Activated CD4-positive, alpha-beta T cell treated with anti-CD3 and anti-CD28 coated beads, Interleukin-2, amount 10 ng/mL, durations not matched to agents 7 days and 5 days (primary cell): Measurements from ENCODE around the gene SNCB. TPM values are rescaled to one million over a fixed set of nuclear protein-coding genes. Genes with fewer than 3 reads are reported as not detected.

ENCODE experiments used
- CTCF ChIA-PET: fragments of 350-600 bp; sonication (Branson Sonifier 250); formaldehyde crosslinking; loops from one replicate; lab custom pipeline; 2021; ENCODE audit warnings: antibody characterized with exemption; lab: Charles Lee
- POLR2A ChIA-PET: fragments of 350-600 bp; sonication (Branson Sonifier 250); formaldehyde crosslinking; loops from one replicate; lab custom pipeline; 2021; ENCODE audit warnings: antibody characterized with exemption; lab: Charles Lee
- DNase-seq: peaks from one replicate; pipeline ENCODE4 v3.0.0-alpha.2; 2020
- H3K27ac Mint-ChIP-seq: one replicate; pipeline ENCODE4 v1.8.0; 2021; ENCODE audit warnings: mild to moderate bottlenecking, moderate library complexity, mixed read lengths
- H3K27me3 Mint-ChIP-seq: one replicate; pipeline ENCODE4 v1.8.0; 2021; ENCODE audit warnings: mixed read lengths
- H3K36me3 Mint-ChIP-seq: one replicate; pipeline ENCODE4 v1.8.0; 2021; ENCODE audit warnings: low read depth, mixed read lengths
- H3K4me1 Mint-ChIP-seq: one replicate; pipeline ENCODE4 v1.8.0; 2021; ENCODE audit warnings: mixed read lengths
- H3K4me3 Mint-ChIP-seq: one replicate; pipeline ENCODE4 v1.8.0; 2021; ENCODE audit warnings: mild to moderate bottlenecking, moderate library complexity, mixed read lengths
- H3K9me3 Mint-ChIP-seq: one replicate; pipeline ENCODE4 v1.8.0; 2021; ENCODE audit warnings: mixed read lengths
- total RNA-seq, 2 experiments: library from RNA; stranded (reverse); gene quantifications; one replicate each; pipeline ENCODE4 v1.2.3, GENCODE V29; 2021

SNCB gene
- total RNA-seq, 2 experiments from 2014 or later: not detected

DNA sequence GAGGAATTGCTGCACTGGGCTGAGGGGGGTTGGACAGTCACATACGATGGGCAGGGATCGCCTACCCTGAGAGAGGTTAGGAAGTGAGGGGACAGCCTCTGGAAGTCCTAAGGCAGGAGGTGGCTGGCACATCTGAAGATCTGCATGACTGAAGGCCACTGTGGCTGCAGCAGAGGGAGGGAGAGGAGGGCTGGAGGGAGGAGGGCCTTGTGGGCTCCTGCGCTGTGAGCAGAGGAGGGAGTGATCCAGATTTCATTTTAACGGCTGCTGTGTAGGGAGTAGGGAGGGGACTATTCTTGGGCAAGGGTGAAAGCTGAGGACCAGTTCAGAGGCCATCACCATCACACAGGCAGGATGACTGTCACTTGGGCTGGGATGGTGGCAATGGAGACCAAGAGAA is 7.2 kb upstream of the SNCB start:
- H3K36me3 Mint-ChIP-seq: no peaks in the 10 kb centered on the region
- H3K27me3 Mint-ChIP-seq: peaks cover 31% of the 10 kb centered on the region
- H3K27ac Mint-ChIP-seq: no peak overlapping the region
- ChIA-PET POLR2A (no interaction called here), CTCF (interaction anchor here (1.6 kb wide), 1 partner anchor 9 kb away, joined by 3 read pairs; the partner anchor contains the start of gene TSPAN17)
- no peak for DNase-seq
- H3K4me3 Mint-ChIP-seq: no peak overlapping the region
- no peaks in the 10 kb centered on the region for H3K9me3 Mint-ChIP-seq
- peaks cover 3% of the 10 kb centered on the region for H3K4me1 Mint-ChIP-seq

DNA sequence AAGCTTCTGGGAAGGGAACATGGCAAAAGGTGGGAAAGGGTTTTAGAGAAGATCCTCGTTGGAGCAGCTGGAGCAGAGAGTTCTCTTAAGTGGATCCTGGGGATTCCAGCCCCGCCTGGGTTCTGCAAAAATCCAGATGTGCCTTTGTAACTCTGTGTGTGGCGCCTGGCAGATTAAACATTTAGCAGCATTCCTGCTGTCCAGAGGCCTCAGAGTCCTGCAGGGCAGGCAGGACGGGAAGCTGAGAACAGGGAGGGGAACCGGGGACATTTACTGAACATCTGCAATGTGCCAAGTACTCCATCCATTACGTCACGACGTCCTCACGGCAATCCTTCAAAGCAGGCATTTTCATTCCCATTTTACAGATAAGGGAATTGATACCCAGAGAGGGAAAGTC is 6.1 kb upstream of the SNCB start:
- ChIA-PET POLR2A (no interaction called here), CTCF (interaction anchor here (1.2 to 1.3 kb wide), 2 partner anchors 13 to 16 kb away, joined by 3 read pairs; no protein-coding TSS in a partner anchor)
- no peaks in the 10 kb centered on the region for H3K9me3 Mint-ChIP-seq
- peaks cover 41% of the 10 kb centered on the region for H3K27me3 Mint-ChIP-seq
- H3K36me3 Mint-ChIP-seq: no peaks in the 10 kb centered on the region
- no peak overlapping the region for H3K4me3 Mint-ChIP-seq
- peaks cover 3% of the 10 kb centered on the region for H3K4me1 Mint-ChIP-seq
- no peak for DNase-seq
- H3K27ac Mint-ChIP-seq: no peak overlapping the region

DNA sequence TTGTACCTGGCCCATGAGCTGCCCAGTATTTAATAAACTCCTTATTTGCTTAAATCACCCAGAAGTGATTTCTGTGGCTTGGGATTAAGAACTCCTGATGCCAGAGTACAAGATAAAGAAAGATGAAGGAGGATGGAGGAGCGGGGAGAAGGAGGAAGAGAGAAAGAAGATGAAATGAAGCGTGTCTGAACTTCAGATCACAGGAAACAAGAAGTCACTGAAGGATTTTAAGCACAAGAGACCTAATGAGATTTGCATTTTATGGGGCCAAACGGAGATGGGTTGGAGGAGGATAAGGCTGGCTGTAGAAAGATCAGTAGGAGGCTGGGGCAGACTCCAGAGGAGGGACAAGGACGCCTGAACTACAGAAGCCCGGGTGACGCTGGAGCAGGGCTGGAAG is 3.3 kb upstream of the SNCB start:
- DNase-seq: no peak
- Mint-ChIP-seq H3K4me3 (no peak overlapping the region), H3K9me3 (no peaks in the 10 kb centered on the region), H3K4me1 (peaks cover 8% of the 10 kb centered on the region), H3K36me3 (no peaks in the 10 kb centered on the region), H3K27me3 (peaks cover 64% of the 10 kb centered on the region), H3K27ac (no peak overlapping the region)
- ChIA-PET CTCF (no interaction called here), POLR2A (no interaction called here)

GRCh38 chr5:176632745-176633144 is 2.4 kb upstream of the SNCB start:
- Mint-ChIP-seq H3K9me3 (no peaks in the 10 kb centered on the region), H3K27ac (no peak overlapping the region), H3K36me3 (no peaks in the 10 kb centered on the region), H3K4me3 (no peak overlapping the region), H3K4me1 (peaks cover 10% of the 10 kb centered on the region), H3K27me3 (peaks cover 69% of the 10 kb centered on the region)
- no peak for DNase-seq
- POLR2A ChIA-PET: no interaction called here
- CTCF ChIA-PET: no interaction called here

DNA sequence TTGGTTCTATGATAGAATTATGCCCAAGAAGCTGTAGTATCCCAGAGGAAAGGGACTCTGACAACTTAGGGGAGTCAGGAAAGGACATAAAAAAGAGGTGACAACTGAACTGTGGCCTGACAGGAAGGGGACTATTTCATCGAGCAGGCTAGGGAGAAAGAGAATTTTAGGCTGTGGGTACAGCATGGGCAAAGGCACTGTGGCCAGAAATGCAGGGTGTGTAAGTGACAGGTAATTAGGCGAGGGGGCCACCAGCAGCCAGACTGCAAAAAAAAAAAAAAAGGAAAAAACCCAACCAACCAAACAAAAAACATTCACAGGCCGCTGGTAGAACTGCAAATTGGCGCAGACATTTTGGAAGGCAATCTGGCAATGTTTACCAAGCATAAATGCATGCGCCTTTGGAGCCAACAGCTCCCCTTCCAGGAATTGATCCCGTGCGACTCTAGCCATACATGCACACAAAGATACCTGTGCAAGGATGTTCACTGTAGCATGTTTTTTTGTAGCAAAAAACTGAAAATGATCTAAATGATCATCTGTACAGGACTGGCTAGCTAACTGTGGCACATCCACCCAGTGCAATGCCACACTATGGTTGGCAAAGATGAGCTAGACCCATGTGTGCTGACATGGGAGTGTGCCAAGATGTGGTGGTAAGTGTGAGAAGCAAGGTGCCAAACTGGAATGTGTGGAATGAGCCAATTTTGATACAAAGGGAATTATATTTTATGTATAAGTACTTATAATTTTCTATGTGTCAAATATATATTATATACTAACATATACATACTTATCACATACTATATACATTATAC is 1.3 kb upstream of the SNCB start:
- H3K36me3 Mint-ChIP-seq: no peaks in the 10 kb centered on the region
- POLR2A ChIA-PET: no interaction called here
- peaks cover 77% of the 10 kb centered on the region for H3K27me3 Mint-ChIP-seq
- DNase-seq: no peak
- H3K9me3 Mint-ChIP-seq: no peaks in the 10 kb centered on the region
- no peak overlapping the region for H3K4me3 Mint-ChIP-seq
- no peak overlapping the region for H3K27ac Mint-ChIP-seq
- H3K4me1 Mint-ChIP-seq: peaks cover 10% of the 10 kb centered on the region
- CTCF ChIA-PET: interaction anchor here (1.5 kb wide), 1 partner anchor 8 kb away, joined by 6 read pairs; no protein-coding TSS in a partner anchor

DNA sequence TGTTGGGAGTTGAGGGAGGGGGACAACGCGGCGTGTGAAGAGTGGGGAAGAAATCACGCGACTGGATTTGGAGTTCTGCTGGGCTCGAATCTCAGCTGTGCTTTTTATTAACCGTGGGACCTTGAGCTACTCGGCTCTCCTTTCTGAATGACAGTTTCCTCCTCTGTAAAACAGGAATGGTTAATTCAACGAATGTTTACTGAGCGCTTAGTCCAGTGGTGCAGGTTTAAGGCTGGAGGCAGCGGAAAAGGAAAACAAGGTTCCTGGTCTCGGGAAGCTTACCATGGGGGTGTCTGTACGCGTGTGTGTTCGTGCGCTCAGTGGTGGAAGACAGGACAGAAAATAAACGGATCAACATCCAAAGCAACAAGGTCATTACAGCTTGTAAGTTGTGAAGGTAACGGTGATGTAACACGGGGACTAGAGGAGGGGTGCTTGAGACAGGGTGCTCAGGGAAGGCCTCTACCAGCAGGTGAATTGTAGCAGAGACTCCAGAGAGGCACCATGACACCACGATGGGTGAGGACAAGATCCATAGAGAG is 418 bp upstream of the SNCB start:
- H3K4me3 Mint-ChIP-seq: peak overlapping the region; percentile 4
- no peaks in the 10 kb centered on the region for H3K36me3 Mint-ChIP-seq
- DNase-seq: no peak
- peaks cover 82% of the 10 kb centered on the region for H3K27me3 Mint-ChIP-seq
- no peak overlapping the region for H3K27ac Mint-ChIP-seq
- peaks cover 10% of the 10 kb centered on the region for H3K4me1 Mint-ChIP-seq
- ChIA-PET CTCF (interaction anchor here (0.8 to 1.6 kb wide), 6 partner anchors 9 to 53 kb away, joined by 3 to 6 read pairs (median 4); no protein-coding TSS in a partner anchor), POLR2A (no interaction called here)
- no peaks in the 10 kb centered on the region for H3K9me3 Mint-ChIP-seq

DNA sequence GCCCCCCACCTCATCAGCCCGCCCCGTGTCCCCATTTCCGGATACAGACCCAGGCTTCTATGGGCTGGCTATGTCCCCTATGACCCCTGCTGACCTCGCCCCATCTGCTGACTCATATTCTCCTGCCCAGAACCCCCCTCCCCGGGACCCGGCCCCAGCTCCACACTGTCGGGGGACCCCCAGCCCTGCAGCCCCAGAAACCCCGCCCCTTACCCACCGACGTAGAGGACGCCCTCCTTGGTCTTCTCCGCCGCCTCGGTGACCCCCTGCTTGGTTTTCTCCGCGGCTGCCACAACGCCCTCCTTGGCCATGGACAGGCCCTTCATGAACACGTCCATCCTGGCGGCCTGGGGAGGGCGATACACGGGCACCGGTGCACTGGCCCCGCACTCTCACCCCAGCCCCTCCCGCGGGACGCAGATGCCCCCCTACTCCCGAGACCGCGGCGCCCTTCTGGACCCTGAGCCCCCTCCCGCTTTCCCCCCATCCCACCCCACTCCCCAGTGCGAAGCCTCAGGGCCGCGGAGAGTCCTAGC is 949 bp downstream of the SNCB start:
- H3K4me3 Mint-ChIP-seq: no peak overlapping the region
- no peaks in the 10 kb centered on the region for H3K36me3 Mint-ChIP-seq
- H3K4me1 Mint-ChIP-seq: peaks cover 10% of the 10 kb centered on the region
- H3K27me3 Mint-ChIP-seq: peaks cover 76% of the 10 kb centered on the region
- ChIA-PET POLR2A (no interaction called here), CTCF (interaction anchor here (1.2 to 1.6 kb wide), 2 partner anchors 15 to 29 kb away, joined by 3 to 4 read pairs; no protein-coding TSS in a partner anchor)
- no peak for DNase-seq
- no peak overlapping the region for H3K27ac Mint-ChIP-seq
- H3K9me3 Mint-ChIP-seq: no peaks in the 10 kb centered on the region

GRCh38 chr5:176628406-176629228 is 1.7 kb downstream of the SNCB start:
- CTCF ChIA-PET: interaction anchor here (0.6 to 1.2 kb wide), 2 partner anchors 15 to 21 kb away, joined by 3 to 6 read pairs; no protein-coding TSS in a partner anchor
- POLR2A ChIA-PET: no interaction called here
- H3K27me3 Mint-ChIP-seq: peaks cover 74% of the 10 kb centered on the region

DNA sequence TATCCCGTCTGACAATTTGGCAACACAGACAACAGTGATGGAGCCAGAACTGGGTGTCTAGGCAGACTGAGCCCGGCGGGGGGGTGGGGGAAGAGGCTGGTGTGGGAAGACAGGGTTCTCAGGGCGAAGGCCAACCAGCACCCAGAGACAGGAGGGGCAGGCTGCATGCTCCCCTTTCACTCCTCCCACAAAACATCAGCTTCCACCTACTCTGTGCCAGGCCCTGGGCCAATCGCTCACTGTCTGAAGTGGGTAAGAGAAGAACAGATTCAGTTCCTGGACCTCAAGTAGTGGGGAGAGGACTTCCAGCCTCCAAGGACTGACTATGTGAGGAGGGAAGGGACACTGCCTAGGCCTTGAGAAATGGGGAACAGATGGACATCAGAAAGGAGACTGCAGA is 2.8 kb downstream of the SNCB start:
- CTCF ChIA-PET: no interaction called here
- no peaks in the 10 kb centered on the region for H3K36me3 Mint-ChIP-seq
- peaks cover 69% of the 10 kb centered on the region for H3K27me3 Mint-ChIP-seq
- POLR2A ChIA-PET: no interaction called here
- DNase-seq: no peak
- H3K4me1 Mint-ChIP-seq: peaks cover 8% of the 10 kb centered on the region
- no peaks in the 10 kb centered on the region for H3K9me3 Mint-ChIP-seq
- H3K27ac Mint-ChIP-seq: no peak overlapping the region
- H3K4me3 Mint-ChIP-seq: no peak overlapping the region

More at GRCh38 chr5:176628406-176629228, 1.7 kb downstream of the SNCB start:
- H3K9me3 Mint-ChIP-seq: no peaks in the 10 kb centered on the region
- DNase-seq: no peak
- peaks cover 8% of the 10 kb centered on the region for H3K4me1 Mint-ChIP-seq
- H3K4me3 Mint-ChIP-seq: no peak overlapping the region
- H3K36me3 Mint-ChIP-seq: no peaks in the 10 kb centered on the region
- no peak overlapping the region for H3K27ac Mint-ChIP-seq

DNA sequence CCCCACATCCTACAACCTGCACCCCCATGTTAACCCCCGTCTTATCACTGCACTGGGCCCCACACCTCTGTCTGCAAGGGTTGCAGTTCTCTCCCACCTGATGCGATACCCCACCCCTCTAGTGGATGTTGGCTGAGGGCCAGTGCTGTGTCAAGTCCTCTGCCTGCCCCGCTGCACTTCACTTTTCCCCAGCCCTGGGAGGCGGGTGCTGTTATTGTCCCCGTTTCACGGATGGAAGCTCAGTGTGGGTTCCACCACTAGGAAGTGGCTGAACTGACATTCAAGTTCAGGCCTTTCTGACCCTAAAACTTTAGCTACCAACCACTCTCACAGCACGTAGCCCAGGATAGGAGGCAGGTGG is 3.5 kb downstream of the SNCB start:
- DNase-seq: no peak
- Mint-ChIP-seq H3K4me3 (no peak overlapping the region), H3K4me1 (peaks cover 8% of the 10 kb centered on the region), H3K27me3 (peaks cover 69% of the 10 kb centered on the region), H3K27ac (no peak overlapping the region), H3K9me3 (no peaks in the 10 kb centered on the region), H3K36me3 (no peaks in the 10 kb centered on the region)
- POLR2A ChIA-PET: no interaction called here
- CTCF ChIA-PET: no interaction called here

- Mint-ChIP-seq H3K36me3 (no peaks in the 10 kb centered on the region), H3K4me3 (no peak overlapping the region), H3K27me3 (peaks cover 64% of the 10 kb centered on the region), H3K27ac (no peak overlapping the region), H3K9me3 (no peaks in the 10 kb centered on the region), H3K4me1 (peaks cover 8% of the 10 kb centered on the region)
- no peak for DNase-seq
- CTCF ChIA-PET: interaction anchor here (0.8 kb wide), 1 partner anchor 10 kb away, joined by 3 read pairs; no protein-coding TSS in a partner anchor
- POLR2A ChIA-PET: no interaction called here
Measured at GRCh38 chr5:176625966-176626875, 4.1 kb downstream of the SNCB start.

- no peak for DNase-seq
- Mint-ChIP-seq H3K4me3 (no peak overlapping the region), H3K27ac (no peak overlapping the region), H3K9me3 (no peaks in the 10 kb centered on the region), H3K4me1 (peaks cover 4% of the 10 kb centered on the region), H3K27me3 (peaks cover 62% of the 10 kb centered on the region), H3K36me3 (no peaks in the 10 kb centered on the region)
- POLR2A ChIA-PET: no interaction called here
- CTCF ChIA-PET: no interaction called here
Measured at GRCh38 chr5:176625512-176625911, 4.8 kb downstream of the SNCB start.
